T-helper 9 cell (primary cell): Measurements from ENCODE around the gene GCFC2.
"Not testable (repeated sequence)": the region's sequence is repeated elsewhere in the genome, so short reads cannot be mapped to it uniquely, and the experiment has no call there.

Experiments
- DNase-seq: peaks from one replicate; pipeline ENCODE4 v3.0.0-alpha.2; 2020

Gene GCFC2

DNA sequence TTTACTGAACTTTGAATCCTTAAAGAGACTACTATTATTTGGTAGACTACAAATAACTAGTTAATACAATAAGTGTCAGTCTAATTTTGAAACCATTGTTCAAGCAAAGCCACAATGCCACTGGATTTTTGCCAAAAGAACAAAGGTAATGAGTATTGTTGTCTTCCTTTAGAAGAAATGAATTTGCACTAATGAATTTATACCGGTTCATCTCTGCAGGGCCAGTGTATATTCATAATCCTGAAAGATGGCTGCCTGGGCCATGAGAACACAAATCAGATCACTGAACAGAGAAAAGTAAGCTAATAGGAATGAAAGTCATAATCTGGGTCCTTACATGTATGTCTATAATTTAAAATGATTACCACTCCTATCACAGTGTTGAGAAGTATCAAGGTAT lies 31.2 kb downstream of the GCFC2 start:
- no peak for DNase-seq

DNA sequence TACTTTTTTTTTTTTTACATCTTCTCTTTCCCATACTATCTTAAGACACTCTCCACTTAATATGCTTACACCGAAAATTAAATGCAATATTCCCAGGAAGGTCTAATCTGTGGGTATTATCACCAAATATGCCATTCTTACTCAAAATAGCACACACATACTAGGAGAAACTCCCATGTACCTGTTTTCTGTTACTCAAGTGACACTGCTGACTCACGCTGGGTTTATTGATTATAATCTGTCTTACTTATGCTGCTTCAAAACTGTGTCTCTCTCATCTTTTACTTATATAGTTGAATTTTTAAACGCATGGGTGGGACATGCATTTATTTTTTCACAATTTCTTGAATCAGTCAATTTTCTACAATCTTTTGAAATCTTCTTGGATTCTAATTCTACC lies 34.3 kb downstream of the GCFC2 start:
- DNase-seq = no peak

DNA sequence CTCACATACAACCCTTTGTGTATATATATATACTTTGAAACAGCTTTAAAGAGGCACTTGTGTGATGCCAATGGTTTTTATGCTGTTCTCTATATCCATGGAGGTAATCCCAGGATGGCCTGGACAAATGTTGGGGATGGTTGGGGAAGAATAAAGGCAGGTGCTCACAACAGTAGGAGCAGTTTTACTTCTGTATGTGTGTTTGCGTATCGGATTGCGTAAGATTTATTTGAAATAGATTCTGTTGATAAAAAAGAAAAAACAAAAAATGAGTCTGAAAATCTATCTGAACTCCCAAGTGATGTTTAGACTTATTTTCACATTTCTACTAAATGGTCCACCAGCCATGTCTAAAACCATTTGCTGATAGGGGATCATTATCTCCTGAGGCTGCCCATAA lies 34.8 kb downstream of the GCFC2 start:
- DNase-seq = no peak

DNA sequence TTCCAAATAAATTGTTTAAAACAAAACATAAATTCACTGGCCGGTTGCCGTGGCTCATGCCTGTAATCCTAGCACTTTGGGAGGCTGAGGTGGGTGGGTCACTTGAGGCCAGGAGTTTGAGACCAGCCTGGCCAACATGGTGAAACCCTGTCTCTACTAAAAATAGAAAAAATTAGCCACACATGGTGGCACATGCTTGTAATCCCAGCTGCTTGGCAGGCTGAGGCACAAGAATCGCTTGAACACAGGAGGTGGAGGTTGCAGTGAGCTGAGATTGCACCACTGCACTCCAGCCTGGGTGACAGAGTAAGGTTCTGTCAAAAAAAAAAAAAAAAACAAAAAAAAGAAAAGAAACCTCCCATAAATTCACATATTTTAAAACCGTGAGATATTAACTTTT lies 35.3 kb downstream of the GCFC2 start:
- not testable (repeated sequence) for DNase-seq

DNA sequence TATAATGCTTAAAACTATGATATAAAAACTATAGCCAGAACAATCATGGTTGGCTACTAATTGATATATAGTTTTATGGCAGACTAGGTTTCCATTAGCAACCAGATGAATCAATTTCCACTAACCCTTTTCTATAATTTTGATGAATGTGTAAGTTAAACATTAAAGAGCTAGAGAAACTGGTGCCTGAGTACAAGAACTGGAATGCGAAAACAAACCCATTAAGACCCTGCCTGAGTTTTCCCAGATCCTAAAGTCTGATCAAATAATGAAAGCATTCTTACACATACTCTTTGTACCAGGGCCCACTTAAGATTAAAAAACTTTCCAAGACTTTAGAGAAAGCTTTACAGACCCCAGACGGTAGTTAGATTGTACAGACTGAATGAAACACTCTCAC lies 42.8 kb downstream of the GCFC2 start:
- no peak for DNase-seq

GRCh38 chr2:75666911-75667310 lies 43.8 kb downstream of the GCFC2 start:
- no peak for DNase-seq

- DNase-seq = no peak
These were observed 52.9 kb downstream of the GCFC2 start for GRCh38 chr2:75657798-75658197.

DNA sequence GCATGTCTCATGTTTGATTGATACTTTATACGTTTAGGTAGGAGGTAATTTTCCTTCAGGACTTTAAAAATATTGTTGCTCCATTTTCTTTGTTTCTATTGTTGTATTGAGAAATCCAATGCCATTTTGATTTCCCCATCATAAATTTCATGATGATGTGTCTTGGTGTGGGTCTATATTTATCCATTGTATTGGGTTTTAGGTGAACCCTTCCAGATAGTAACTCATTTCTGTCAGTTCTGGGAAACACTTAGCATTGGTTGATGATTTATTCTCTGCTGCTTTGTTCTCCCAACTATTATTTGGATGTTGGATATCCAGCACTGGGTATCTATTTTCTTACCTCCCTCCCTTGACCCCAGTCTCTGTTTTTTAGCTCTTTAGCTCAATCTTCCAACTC lies 54.2 kb downstream of the GCFC2 start:
- no peak for DNase-seq

- DNase-seq = no peak
These were observed 54.9 kb downstream of the GCFC2 start for GRCh38 chr2:75655861-75656260.

GRCh38 chr2:75654012-75654411 lies 56.7 kb downstream of the GCFC2 start:
- DNase-seq = no peak

DNA sequence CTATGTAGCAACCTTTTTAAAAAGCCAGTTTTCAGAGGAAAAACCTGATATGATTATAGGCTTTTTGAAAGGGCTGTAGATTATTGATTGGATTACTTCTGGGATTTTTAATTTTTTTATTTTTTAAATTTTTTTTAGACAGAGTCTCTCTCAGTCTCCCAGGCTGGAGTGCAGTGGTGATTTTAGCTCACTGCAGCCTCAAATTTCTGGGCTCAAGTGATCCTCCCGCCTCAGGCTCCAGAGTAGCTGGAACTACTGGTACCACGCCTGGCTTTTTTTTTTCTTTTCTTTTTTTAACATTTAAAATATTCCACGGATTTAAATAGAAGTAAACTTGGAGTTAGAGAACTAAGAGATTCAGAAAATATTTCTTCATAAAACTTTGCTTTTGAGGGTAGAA lies 62.9 kb downstream of the GCFC2 start:
- DNase-seq = no peak

DNA sequence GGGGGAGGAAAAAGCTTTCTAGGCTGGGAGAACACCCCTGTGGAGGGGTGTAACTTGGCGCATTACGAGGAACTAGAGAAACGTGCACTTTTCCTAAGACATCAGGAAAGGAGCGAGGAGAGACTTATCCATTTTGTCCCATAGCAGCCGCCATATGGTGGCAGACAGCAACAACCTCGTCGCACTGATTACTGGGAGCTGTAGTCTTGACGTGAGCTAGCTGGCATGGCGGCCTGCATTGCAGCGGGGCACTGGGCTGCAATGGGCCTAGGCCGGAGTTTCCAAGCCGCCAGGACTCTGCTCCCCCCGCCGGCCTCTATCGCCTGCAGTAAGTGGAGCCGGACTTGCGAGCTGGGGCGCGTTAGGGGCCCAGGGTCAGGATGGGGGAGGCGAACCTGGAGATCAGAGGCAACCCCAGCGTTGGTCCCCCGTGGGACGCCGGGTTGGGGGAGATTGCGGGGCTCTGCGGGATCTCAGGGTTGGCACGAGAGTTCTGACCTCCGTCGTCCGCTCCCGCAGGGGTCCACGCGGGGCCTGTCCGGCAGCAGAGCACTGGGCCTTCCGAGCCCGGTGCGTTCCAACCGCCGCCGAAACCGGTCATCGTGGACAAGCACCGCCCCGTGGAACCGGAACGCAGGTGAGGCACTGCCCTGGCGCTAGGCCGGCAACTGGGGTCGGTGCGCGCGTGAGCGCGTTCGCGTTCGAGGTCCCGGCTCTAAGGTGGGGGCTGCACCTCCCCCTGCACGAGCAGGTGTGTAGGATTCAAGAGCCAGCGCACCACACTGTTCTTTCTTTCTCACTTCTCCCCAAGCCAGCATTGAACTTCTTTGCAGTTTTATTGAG lies 63.9 kb downstream of the GCFC2 start, which contains the start of gene MRPL19:
Gene MRPL19, plus strand, starts transcription at position 201 of the 843 bp plus-strand sequence. Its CDS starts 25 bp downstream, at position 226.
- peak; percentile 56 for DNase-seq

DNA sequence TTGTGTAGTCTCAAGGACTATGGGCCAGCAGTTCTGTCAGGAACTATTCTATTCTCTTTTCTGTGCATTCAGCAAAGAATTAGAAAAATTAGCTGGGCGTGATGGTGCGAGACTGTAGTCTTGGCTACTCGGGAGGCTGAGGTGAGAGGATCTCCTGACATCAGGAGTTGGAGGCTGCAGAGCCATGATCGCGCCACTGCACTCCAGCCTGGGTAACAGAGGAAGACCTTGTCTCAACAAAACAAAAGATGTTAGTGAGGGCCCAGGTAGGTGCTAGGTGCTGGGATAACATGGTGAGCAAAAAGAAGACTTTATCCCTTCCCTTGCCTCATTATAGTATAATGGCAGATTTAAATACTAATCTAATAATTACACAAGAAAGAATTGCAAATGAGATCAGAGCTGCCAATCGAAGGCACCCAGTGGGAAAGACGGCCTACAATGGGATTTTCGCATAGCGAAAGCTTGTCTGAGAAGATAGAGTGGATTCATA lies 64.6 kb downstream of the GCFC2 start:
- DNase-seq = no peak

DNA sequence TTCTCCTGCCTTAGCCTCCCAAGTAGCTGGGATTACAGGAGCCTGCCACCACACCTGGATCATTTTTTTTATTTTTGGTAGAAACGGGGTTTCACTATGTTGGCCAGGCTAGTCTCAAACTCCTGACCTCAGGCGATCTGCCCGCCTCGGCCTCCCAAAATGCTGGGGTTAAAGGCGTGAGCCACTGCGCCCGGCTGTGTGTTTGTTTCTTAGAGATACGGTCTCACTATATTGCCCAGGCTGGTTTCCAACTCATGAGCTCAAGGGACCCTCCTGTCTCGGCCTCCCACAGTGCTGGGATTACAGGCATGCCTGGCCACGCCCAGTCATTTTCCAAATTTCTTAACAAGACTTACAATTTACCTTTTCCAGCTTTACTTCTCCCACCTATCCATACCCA lies 65.1 kb downstream of the GCFC2 start:
- DNase-seq = no peak

- no peak for DNase-seq
These were observed 66.7 kb downstream of the GCFC2 start for GRCh38 chr2:75643980-75644379.

GRCh38 chr2:75641587-75641986 lies 69.1 kb downstream of the GCFC2 start:
- DNase-seq = no peak

- DNase-seq = peak; percentile 27
These were observed 70.0 kb downstream of the GCFC2 start for GRCh38 chr2:75640621-75641121.

- DNase-seq = no peak
These were observed 73.1 kb downstream of the GCFC2 start for GRCh38 chr2:75637568-75637967.

DNA sequence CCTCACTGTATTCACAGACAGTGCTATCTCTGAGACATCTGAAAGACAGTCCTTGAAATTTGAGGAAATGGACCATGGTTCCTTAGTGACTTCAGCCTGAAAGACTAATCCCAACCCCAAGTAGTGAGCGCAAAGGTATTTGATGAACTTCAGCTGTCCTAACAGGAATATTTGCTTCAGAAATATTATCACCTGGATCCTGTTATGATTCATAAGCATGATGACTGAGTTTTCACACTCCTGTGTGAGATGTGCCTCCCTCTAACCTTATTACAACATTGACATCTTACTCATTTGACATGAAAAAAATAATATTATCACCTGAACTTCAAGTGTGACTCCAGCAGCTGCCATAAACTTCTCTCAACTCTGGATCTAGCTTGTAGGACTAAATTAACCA lies 75.8 kb downstream of the GCFC2 start:
- DNase-seq = no peak

GRCh38 chr2:75633620-75634019 lies 77.1 kb downstream of the GCFC2 start:
- DNase-seq = no peak

DNA sequence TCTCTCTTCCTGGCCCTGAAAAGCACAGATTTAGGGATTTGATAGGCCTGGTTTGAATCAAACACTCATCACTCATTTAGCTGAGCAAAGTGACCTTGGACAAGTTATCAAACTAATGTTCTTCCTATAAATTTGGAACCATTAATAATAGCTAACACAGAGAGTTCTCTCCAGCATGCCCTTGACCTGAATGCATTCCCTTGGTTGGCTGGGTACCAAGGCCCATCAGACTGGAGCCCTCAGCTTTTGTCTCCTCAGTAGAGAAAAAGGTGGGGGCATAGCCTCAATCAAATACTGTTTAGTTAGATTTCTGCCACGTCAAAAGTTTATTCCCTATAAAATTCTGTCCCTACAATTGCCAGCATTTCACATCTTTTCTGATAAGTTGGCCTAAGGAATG lies 77.9 kb downstream of the GCFC2 start:
- DNase-seq = no peak

GRCh38 chr2:75632091-75632701 lies 78.5 kb downstream of the GCFC2 start:
- DNase-seq = no peak

GRCh38 chr2:75627902-75628504 lies 82.7 kb downstream of the GCFC2 start:
- peak; percentile 32 for DNase-seq

DNA sequence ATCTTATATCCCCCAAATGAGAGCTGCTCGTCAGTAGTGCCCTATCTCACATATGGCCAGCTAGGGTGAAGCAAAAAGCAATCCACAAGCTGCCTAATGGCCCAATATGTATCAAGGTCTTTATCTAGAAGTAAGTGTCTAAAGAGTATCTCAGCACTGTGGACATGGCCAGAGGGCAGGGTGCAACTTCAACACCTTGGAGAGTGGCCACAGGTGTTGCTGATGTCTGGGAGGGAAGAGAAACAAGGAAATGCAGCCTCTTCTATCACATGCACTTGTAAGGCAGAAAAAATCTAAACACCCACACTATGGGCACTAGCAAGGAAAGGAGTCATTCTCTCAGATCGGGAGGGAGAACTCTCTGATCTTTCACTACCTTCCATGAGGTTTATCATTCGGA lies 87.8 kb downstream of the GCFC2 start:
- DNase-seq = no peak
